IPS-NIHi11 (cell line): ENCODE measurements around the gene KCNAB3.
"Not testable (repeated sequence)": the region's sequence is repeated elsewhere in the genome, so short reads cannot be mapped to it uniquely, and the experiment has no call there.

ENCODE experiments used
- DNase-seq: peaks from one replicate; pipeline ENCODE4 v3.0.0; 2012; ENCODE audit warnings: mixed read lengths, low spot score

Gene KCNAB3

GRCh38 chr17:7929158-7930023 lies at the start of gene KCNAB3:
Gene KCNAB3, minus strand, starts transcription at chr17:7929856. Its CDS starts 421 bp downstream, at chr17:7929435.
- DNase-seq: peak; percentile 91

- no peak for DNase-seq
Observed at GRCh38 chr17:7977805-7978204, 48.1 kb upstream of the KCNAB3 start.

- DNase-seq: no peak
Observed at GRCh38 chr17:7977039-7977438, 47.4 kb upstream of the KCNAB3 start.

GRCh38 chr17:7974638-7975131 lies 45.0 kb upstream of the KCNAB3 start:
- DNase-seq: no peak

- no peak for DNase-seq
Observed at GRCh38 chr17:7972131-7972785, 42.6 kb upstream of the KCNAB3 start.

GRCh38 chr17:7971651-7972050 lies 42.0 kb upstream of the KCNAB3 start:
- no peak for DNase-seq

GRCh38 chr17:7969433-7969832 lies 39.8 kb upstream of the KCNAB3 start:
- DNase-seq: no peak

- DNase-seq: no peak
Observed at GRCh38 chr17:7967751-7968150, 38.1 kb upstream of the KCNAB3 start.

- DNase-seq: no peak
Observed at GRCh38 chr17:7961421-7961820, 31.8 kb upstream of the KCNAB3 start.

GRCh38 chr17:7959503-7960253 lies 30.0 kb upstream of the KCNAB3 start:
- DNase-seq: no peak

GRCh38 chr17:7956228-7956965 lies 26.7 kb upstream of the KCNAB3 start:
- DNase-seq: no peak

- no peak for DNase-seq
Observed at GRCh38 chr17:7955414-7956227, 26.0 kb upstream of the KCNAB3 start.

GRCh38 chr17:7953266-7953665 lies 23.6 kb upstream of the KCNAB3 start:
- not testable (repeated sequence) for DNase-seq

GRCh38 chr17:7951143-7951792 lies 21.6 kb upstream of the KCNAB3 start:
- no peak for DNase-seq

- DNase-seq: no peak
Observed at GRCh38 chr17:7950578-7950977, 20.9 kb upstream of the KCNAB3 start.

GRCh38 chr17:7947651-7948050 lies 18.0 kb upstream of the KCNAB3 start:
- DNase-seq: no peak

- no peak for DNase-seq
Observed at GRCh38 chr17:7946441-7946840, 16.8 kb upstream of the KCNAB3 start.

- DNase-seq: no peak
Observed at GRCh38 chr17:7945651-7946050, 16.0 kb upstream of the KCNAB3 start.

GRCh38 chr17:7944326-7944725 lies 14.7 kb upstream of the KCNAB3 start:
- no peak for DNase-seq

- no peak for DNase-seq
Observed at GRCh38 chr17:7943291-7943690, 13.6 kb upstream of the KCNAB3 start.
